Pancreas (tissue), 10 donors: ENCODE results near the gene DNAI1. TPM values are rescaled to one million over a fixed set of nuclear protein-coding genes. Genes with fewer than 3 reads are reported as not detected.
A peak's percentile ranks its signal among the peaks of the same experiment; 100 is the strongest.
"Not testable (repeated sequence)": the region's sequence is repeated elsewhere in the genome, so short reads cannot be mapped to it uniquely, and the experiment has no call there.

ENCODE experiments used
- ATAC-seq, 4 donors: fragments of 200-7000 bp; cut with Tn5 transposase; one replicate each; pipeline versions ENCODE4 v1.8.0 to v1.9.1; 2020; ENCODE audit warnings: mild to moderate bottlenecking in 4 of 4, moderate library complexity in 4 of 4
- DNase-seq, 6 donors: peaks; one replicate each; pipeline ENCODE4 v3.0.0-alpha.2; 2020
- FAIRE-seq: peaks from 2 replicates; lab custom pipeline; 2012; peaks lifted over from hg19 to GRCh38; lab: Jason Lieb, UNC
- H3K27ac ChIP-seq, 4 donors: fragments of 200-600 bp; sonication (generic); 1 replicate in 3 of 4; 2 replicates in 1 of 4; pipeline versions ENCODE4 v1.5.0 to v1.8.0; 2020
- H3K27me3 ChIP-seq, 4 donors: fragments of 200-600 bp; one replicate each; pipeline ENCODE4 v1.8.0; 2021
- H3K36me3 ChIP-seq, 3 donors: fragments of 200-600 bp; sonication (generic) in 1 of 3; one replicate each; pipeline versions ENCODE4 v1.5.0 to v1.8.0; 2020 to 2021
- H3K4me1 ChIP-seq, 3 donors: fragments of 200-600 bp; one replicate each; pipeline ENCODE4 v1.8.0; 2021
- H3K4me3 ChIP-seq, 4 donors: fragments of 200-600 bp; sonication (generic) in 2 of 4; one replicate each; pipeline versions ENCODE4 v1.5.0 to v1.8.0; 2020 to 2021
- H3K9me3 ChIP-seq, 4 donors: fragments of 200-600 bp; one replicate each; pipeline ENCODE4 v1.8.0; 2021
- WGBS, 2 donors: extraction: QIAGEN DNeasy Blood & Tissue Kit; methylation state at CpG; one replicate each; pipeline ENCODE4 v1.1.7; 2013; 5-methylcytosine and 5-hydroxymethylcytosine counted together
- intact Hi-C, 3 donors: fragments of 100-400 bp; cut with DNase I; formaldehyde crosslinking; loops; one replicate each; pipeline versions ENCODE4 v1.11.1 to v1.14.2; 2022
- polyA plus RNA-seq, 2 donors: library from polyadenylated mRNA; stranded (reverse); fragments of 200-250 nt; gene quantifications; one replicate each; pipeline ENCODE4 v1.2.3, GENCODE V29; 2013
- total RNA-seq, 6 donors: library from RNA; stranded (reverse); fragmentation: NEBNext Ultra II Directional in 4 of 6; extraction: Animal tissue kit (Norgen Biotek cat#: 25700) in 4 of 6; gene quantifications; one replicate each; pipeline versions ENCODE4 v1.2.1 to v1.2.4, GENCODE V29; 2021 to 2023
- TF ChIP-seq, protein P1 (sequence below), 4 donors: fragments of 200-600 bp; sonication (generic) in 3 of 4; IDR thresholded peaks; one replicate each; pipeline versions ENCODE4 v1.5.0 to v1.8.0; 2021; ENCODE audit warnings: antibody characterized with exemption in 4 of 4
- donor health status: healthy with polysubstance abuse.
- donor health status: DM: no; HTN: no; CAD: no; lungs with moderate emphysema.
- donor health status: DM: no; HTN: no; CAD: no.
- donor health status: control.
- donor health status: control.
- donor health status: Bipolar disorder and iron deficiency.
- donor health status: DM: yes; HTN: yes; CAD: no.
- donor health status: DM: no; HTN: no; CAD: no.
- donor health status: DM: no; HTN: no; CAD: no.
- donor health status: DM: yes; HTN: yes; CAD: no.

The DNAI1 gene
- total and polyA plus RNA-seq, 8 donors, result 0.16 to 5.0 (median 0.49) TPM

DNA sequence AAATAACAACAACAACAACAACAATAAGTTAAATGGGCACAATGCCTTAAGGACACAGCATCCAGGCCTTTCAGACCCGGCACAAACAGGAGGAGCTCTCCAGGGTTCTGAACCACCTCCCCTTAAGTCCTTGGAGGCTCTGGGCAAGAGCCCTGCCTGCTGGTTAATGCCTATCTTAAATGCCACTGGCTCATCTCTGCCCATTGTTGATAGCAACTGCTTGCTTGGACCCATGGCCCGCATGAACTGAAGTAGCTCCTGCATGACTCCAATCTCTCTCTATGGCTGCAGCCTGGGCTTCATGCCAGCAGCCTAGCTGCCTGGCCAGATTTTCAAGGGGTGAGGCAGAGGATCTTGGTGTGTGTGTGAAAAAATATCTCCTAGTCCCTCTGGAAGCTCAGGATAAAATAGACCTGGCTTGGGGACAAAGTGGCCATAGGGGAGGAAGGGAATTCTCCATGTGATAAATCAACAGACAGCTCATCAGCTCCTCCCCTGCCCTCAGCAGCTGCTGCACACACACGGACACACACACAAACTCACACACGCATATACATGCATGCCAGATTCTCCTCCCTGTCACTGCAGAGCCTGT, 27.7 kb upstream of the DNAI1 start:
- 18 to 21% methylated on average over 4 of the region's 4 CpGs for WGBS, 2 donors
- no peaks in the 10 kb centered on the region for H3K4me1 ChIP-seq
- H3K27me3 ChIP-seq, result no peaks in the 10 kb centered on the region
- TF ChIP-seq, protein P1, sequence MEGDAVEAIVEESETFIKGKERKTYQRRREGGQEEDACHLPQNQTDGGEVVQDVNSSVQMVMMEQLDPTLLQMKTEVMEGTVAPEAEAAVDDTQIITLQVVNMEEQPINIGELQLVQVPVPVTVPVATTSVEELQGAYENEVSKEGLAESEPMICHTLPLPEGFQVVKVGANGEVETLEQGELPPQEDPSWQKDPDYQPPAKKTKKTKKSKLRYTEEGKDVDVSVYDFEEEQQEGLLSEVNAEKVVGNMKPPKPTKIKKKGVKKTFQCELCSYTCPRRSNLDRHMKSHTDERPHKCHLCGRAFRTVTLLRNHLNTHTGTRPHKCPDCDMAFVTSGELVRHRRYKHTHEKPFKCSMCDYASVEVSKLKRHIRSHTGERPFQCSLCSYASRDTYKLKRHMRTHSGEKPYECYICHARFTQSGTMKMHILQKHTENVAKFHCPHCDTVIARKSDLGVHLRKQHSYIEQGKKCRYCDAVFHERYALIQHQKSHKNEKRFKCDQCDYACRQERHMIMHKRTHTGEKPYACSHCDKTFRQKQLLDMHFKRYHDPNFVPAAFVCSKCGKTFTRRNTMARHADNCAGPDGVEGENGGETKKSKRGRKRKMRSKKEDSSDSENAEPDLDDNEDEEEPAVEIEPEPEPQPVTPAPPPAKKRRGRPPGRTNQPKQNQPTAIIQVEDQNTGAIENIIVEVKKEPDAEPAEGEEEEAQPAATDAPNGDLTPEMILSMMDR (IDR thresholded peaks at IDR 0.05), result no peak
- no peaks in the 10 kb centered on the region for H3K9me3 ChIP-seq
- intact Hi-C loops, result loop anchor here in 1 of 3 donors (10.0 kb wide), 1 partner anchor 74 kb away; no protein-coding TSS in a partner anchor
- FAIRE-seq (no peak), ATAC-seq (peak; percentile 65 to 92 (median 83)), DNase-seq (peak; percentile 33 to 77 (median 52))
- no peak overlapping the region for H3K27ac ChIP-seq
- no peak overlapping the region for H3K4me3 ChIP-seq
- H3K36me3 ChIP-seq, result no peaks in the 10 kb centered on the region

DNA sequence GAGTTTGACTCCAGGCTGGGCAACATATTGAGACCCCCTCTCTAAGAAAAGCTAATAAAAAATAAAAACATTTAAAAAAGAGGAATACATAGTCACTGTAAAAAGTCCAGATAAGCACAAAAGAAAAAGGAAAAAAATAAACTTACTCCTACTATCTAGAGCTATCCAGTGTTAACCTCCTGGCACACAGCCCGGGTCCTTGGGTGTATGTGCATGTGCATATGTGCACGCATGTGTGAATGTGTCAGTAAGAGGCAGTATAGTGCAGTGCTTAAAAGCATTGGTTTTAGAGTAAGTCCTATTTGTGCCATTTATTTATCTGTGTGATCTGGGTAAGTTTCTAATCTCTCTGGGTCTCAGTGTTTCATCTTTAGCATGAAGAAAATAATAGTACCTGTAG, 26.9 kb upstream of the DNAI1 start:
- intact Hi-C loops, result loop anchor here in 1 of 3 donors (10.0 kb wide), 1 partner anchor 73 kb away; no protein-coding TSS in a partner anchor
- H3K9me3 ChIP-seq, result no peaks in the 10 kb centered on the region
- TF ChIP-seq, protein P1 (IDR thresholded peaks at IDR 0.05), result no peak
- no peaks in the 10 kb centered on the region for H3K27me3 ChIP-seq
- no peaks in the 10 kb centered on the region for H3K36me3 ChIP-seq
- WGBS, 2 donors, result 47 to 62% methylated on average over 2 of the region's 2 CpGs
- FAIRE-seq (no peak), DNase-seq (peak in 2 of 6 donors; percentile 45 to 62), ATAC-seq (peak in 1 of 4 donors; percentile 29)
- no peak overlapping the region for H3K4me3 ChIP-seq
- no peaks in the 10 kb centered on the region for H3K4me1 ChIP-seq
- no peak overlapping the region for H3K27ac ChIP-seq

DNA sequence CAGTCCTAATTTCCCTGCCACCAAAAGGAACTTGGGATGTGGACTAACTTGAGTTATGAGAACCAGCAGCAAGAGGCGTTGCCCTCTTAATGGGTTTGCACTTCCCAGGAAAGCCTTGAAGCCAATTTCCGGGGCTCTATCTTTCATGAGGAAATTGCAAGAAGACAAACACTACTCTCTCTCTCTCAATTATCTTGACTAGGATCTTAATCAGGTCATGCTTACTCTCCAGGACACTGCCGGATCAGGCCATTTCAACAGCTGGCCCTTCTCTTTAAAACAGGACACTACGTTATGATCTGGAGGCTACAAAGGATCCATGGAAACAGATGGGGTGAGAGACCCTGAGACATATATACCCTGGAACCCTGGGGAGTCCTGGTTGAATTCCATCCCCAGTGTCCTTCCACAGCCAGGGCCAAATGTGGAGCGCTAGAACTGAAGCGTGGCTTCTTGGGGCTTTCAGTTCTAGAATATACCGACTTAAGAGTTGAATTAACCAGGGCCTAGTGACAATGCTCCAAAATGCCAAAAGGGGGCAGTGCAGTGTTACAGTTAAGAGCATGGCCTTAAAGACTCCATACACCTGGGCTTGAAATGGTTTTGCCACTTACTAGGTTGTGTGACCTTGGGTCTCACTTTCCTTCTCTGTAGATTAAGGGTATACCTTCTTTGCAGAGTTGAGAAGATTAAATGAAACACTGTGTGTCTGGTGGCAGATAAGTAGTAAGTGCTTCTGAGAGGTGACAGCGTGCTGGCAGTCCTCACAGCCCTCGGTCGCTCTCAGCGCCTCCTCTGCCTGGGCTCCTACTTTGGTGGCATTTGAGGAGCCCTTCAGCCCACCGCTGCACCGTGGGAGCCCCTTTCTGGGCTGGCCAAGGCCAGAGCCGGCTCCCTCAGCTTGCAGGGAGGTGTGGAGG, 21.3 kb upstream of the DNAI1 start:
- Histone ChIP-seq H3K36me3 (no peaks in the 10 kb centered on the region), H3K4me1 (no peaks in the 10 kb centered on the region), H3K4me3 (no peak overlapping the region), H3K27me3 (no peaks in the 10 kb centered on the region), H3K9me3 (no peaks in the 10 kb centered on the region), H3K27ac (no peak overlapping the region)
- ATAC-seq (peak; percentile 66 to 97 (median 96)), FAIRE-seq (no peak), DNase-seq (peak in 3 of 6 donors; percentile 41 to 67 (median 57))
- WGBS, 2 donors, result 66 to 70% methylated on average over 13 to 14 of the region's 14 CpGs
- intact Hi-C loops, result loop anchor here in 1 of 3 donors (10.0 kb wide), 1 partner anchor 68 kb away; no protein-coding TSS in a partner anchor
- TF ChIP-seq, protein P1 (IDR thresholded peaks at IDR 0.05), result peak; percentile 25 to 68 (median 58)

DNA sequence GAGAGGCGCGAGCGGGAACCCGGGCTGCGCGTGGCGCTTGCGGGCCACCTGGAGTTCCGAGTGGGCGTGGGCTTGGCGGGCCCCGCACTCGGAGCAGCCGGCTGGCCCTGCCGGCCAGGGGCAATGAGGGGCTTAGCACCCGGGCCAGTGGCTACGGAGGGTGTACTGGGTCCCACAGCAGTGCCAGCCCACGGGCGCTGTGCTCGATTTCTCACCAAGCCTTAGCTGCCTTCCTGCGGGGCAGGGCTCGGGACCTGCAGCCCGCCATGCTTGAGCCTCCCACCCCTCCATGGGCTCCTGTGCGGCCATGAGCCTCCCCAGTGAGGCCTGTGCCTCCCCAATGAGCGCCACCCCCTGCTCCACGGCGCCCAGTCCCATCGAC, 20.7 kb upstream of the DNAI1 start:
- FAIRE-seq, H3K4me1 ChIP-seq, H3K4me3 ChIP-seq, H3K36me3 ChIP-seq, ATAC-seq, H3K27me3 ChIP-seq, H3K9me3 ChIP-seq, H3K27ac ChIP-seq: not testable (repeated sequence)
- 91 to 93% methylated on average over 25 to 28 of the region's 28 CpGs for WGBS, 2 donors
- DNase-seq, result peak in 2 of 6 donors; percentile 25 to 68
- intact Hi-C loops, result loop anchor here in 1 of 3 donors (10.0 kb wide), 1 partner anchor 67 kb away; no protein-coding TSS in a partner anchor

DNA sequence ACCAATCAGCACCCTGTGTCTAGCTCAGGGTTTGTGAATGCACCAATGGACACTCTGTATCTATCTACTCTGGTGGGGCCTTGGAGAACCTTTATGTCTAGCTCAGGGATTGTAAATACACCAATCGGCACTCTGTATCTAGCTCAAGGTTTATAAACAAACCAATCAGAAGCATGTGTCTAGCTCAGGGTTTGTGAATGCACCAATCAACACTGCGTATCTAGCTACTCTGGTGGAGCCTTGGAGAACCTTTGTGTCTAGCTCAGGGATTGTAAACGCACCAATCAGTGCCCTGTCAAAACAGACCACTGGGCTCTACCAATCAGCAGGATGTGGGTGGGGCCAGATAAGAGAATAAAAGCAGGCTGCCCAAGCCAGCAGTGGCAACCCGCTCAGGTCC, 20.1 kb upstream of the DNAI1 start:
- FAIRE-seq, H3K9me3 ChIP-seq: not testable (repeated sequence)
- intact Hi-C loops, result loop anchor here in 1 of 3 donors (10.0 kb wide), 1 partner anchor 66 kb away; no protein-coding TSS in a partner anchor

More for the DNA sequence above, 20.1 kb upstream of the DNAI1 start:
- not testable (repeated sequence) for ATAC-seq, H3K27ac ChIP-seq, H3K4me3 ChIP-seq, H3K4me1 ChIP-seq, DNase-seq, H3K27me3 ChIP-seq, H3K36me3 ChIP-seq
- 77 to 86% methylated on average over 4 of the region's 4 CpGs for WGBS, 2 donors
